ENCODE measurements around the gene LSAMP. TPM values are rescaled to one million over a fixed set of nuclear protein-coding genes. Genes with fewer than 3 reads are reported as not detected.

LSAMP gene
- total RNA-seq, 1 donor from 2014 or later, result 24.6 TPM

GRCh38 chr3:115996420-115997108 lies 448.7 kb downstream of the LSAMP start:
- Histone ChIP-seq H3K4me3 (no peak overlapping the region), H3K36me3 (no peaks in the 10 kb centered on the region), H3K9me3 (no peaks in the 10 kb centered on the region), H3K27me3 (no peaks in the 10 kb centered on the region), H3K4me1 (no peaks in the 10 kb centered on the region), H3K27ac (no peak overlapping the region)
- DNase-seq, result no peak
- intact Hi-C loops (cut with DNase I), result no loop called here
- no peak for TF ChIP-seq CTCF (IDR thresholded peaks at IDR 0.05)
- ATAC-seq, result no peak

DNA sequence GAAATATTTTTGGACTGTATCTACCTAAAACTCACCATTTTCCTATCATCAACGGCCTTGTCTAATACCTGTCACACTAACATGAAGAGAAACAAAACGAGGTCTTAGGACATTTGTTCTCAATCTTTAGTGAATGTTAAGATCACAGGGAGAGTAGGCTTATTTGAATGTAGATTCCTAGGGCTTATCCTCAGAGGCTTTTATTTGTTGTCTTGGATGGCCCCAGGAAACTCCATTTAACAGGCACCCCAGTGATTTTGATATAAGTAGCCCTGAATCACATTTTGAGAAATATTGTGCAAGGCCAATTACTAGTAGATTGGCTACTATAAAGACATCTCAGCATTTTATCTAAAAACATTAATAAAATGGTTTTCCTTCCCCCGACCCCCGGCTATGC lies 454.6 kb downstream of the LSAMP start:
- no peak overlapping the region for H3K27ac ChIP-seq
- H3K36me3 ChIP-seq, result no peaks in the 10 kb centered on the region
- no peak overlapping the region for H3K4me3 ChIP-seq
- no peaks in the 10 kb centered on the region for H3K4me1 ChIP-seq
- intact Hi-C loops (cut with DNase I), result no loop called here
- no peak for ATAC-seq
- no peaks in the 10 kb centered on the region for H3K27me3 ChIP-seq
- H3K9me3 ChIP-seq, result no peaks in the 10 kb centered on the region
- no peak for TF ChIP-seq CTCF (IDR thresholded peaks at IDR 0.05)
- no peak for DNase-seq

- ATAC-seq (no peak), DNase-seq (no peak)
- H3K9me3 ChIP-seq, result no peaks in the 10 kb centered on the region
- H3K36me3 ChIP-seq, result no peaks in the 10 kb centered on the region
- no peak for TF ChIP-seq CTCF (IDR thresholded peaks at IDR 0.05)
- no peaks in the 10 kb centered on the region for H3K4me1 ChIP-seq
- H3K27ac ChIP-seq, result no peak overlapping the region
- H3K27me3 ChIP-seq, result no peaks in the 10 kb centered on the region
- intact Hi-C loops (cut with DNase I), result no loop called here
- H3K4me3 ChIP-seq, result no peak overlapping the region
Measured at GRCh38 chr3:115989684-115990421, 455.4 kb downstream of the LSAMP start.

DNA sequence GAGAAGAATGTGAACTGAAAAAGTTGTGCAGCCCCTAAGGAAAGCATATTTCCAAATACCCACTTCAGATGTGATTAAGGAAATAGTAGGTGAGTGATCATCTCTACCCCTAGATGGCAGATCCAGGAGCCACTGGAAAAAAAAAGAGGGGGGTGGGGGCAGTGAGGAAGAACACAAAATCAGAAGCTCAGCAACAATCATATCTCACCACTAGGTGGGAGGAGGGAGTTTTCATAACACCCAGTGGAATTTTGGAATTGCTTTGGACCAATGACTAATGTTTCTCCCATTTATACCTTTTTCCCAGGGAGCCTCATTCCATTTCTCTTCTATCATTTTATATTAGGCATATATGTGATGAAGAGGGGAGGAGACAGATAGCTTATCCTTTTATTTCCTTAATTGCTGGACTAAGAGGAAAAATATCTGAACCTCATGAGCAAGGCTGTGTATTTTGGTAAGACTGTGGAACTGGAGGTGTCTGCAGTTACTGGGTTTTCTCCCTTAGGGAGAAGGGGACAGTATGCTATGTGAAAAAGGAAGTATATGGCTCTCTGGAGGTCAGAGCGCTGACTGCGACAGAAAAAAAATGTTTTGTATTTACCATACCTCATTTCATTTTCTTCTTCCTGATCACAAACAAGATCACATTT lies 458.6 kb downstream of the LSAMP start:
- Histone ChIP-seq H3K4me3 (no peak overlapping the region), H3K27me3 (no peaks in the 10 kb centered on the region), H3K27ac (no peak overlapping the region), H3K36me3 (no peaks in the 10 kb centered on the region), H3K4me1 (no peaks in the 10 kb centered on the region), H3K9me3 (no peaks in the 10 kb centered on the region)
- TF ChIP-seq CTCF (IDR thresholded peaks at IDR 0.05), result no peak
- no peak for ATAC-seq
- intact Hi-C loops (cut with DNase I), result no loop called here
- no peak for DNase-seq

DNA sequence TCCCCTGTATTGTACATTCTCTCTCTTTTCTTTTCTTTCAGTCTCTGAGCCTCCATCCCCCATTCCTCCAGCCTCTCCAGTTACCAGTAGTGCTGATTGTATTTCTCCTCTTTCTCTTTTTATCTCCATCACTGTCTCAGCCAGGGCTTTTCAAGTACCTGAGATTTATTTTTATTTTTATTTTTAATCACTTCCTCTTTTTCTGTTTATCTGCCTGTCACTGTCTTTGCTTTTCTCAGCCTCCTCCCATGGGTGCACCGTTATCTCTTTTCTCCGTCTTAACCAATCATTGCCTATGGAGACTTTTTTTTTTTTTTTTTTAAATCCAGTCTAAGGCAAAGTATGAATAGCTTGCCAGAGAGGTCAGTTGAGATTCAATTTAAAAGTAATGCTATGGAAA lies 462.7 kb downstream of the LSAMP start:
- H3K36me3 ChIP-seq, result no peaks in the 10 kb centered on the region
- H3K27me3 ChIP-seq, result no peaks in the 10 kb centered on the region
- H3K4me3 ChIP-seq, result no peak overlapping the region
- no peaks in the 10 kb centered on the region for H3K4me1 ChIP-seq
- no peak for ATAC-seq
- H3K27ac ChIP-seq, result no peak overlapping the region
- intact Hi-C loops (cut with DNase I), result no loop called here
- no peak for DNase-seq
- H3K9me3 ChIP-seq, result no peaks in the 10 kb centered on the region
- TF ChIP-seq CTCF (IDR thresholded peaks at IDR 0.05), result no peak

All from upper lobe of right lung (tissue), 1 donor.